HCT116 (cell line): ENCODE data around the gene CHD2. TPM values are rescaled to one million over a fixed set of nuclear protein-coding genes. Genes with fewer than 3 reads are reported as not detected.

Experiments
- ATAC-seq: fragments of 200-7000 bp; cut with Tn5 transposase; 2 replicates; pipeline ENCODE4 v1.9.1; 2020; ENCODE audit warnings: mild to moderate bottlenecking, moderate library complexity
- BruUV-seq: library from RNA; stranded (reverse); fragments of 400-500 nt; replicated peaks from 2 replicates; lab custom pipeline; 2021; lab: Mats Ljungman, UMichigan
- CTCF ChIA-PET: fragments of 300-600 bp; sonication (Branson Sonifier 250); formaldehyde crosslinking; loops from one replicate; lab custom pipeline; 2021; ENCODE audit warnings: antibody characterized with exemption; lab: Charles Lee
- POLR2A ChIA-PET: fragments of 300-600, 350-600 bp; sonication (Branson Sonifier 250); formaldehyde crosslinking; loops from one replicate; lab custom pipeline; 2021; ENCODE audit warnings: antibody characterized with exemption; lab: Charles Lee
- RAD21 ChIA-PET, 2 experiments: fragments of 300-600 bp; sonication (Branson Sonifier 250); formaldehyde crosslinking; loops; one replicate each; lab custom pipeline; 2023; ENCODE audit warnings: low total read pairs in 2 of 2; ENCODE audit not compliant: uncharacterized antibody in 2 of 2, unreplicated experiment in 2 of 2, low non-redundant PET in 1 of 2; lab: Charles Lee
- DNase-seq: peaks from one replicate; pipeline ENCODE4 v3.0.0-alpha.2; 2010; ENCODE audit warnings: low read depth, low spot score
- H2AFZ ChIP-seq: fragments of 200-600 bp; shearing (Covaris generic), sonication (generic); 2 replicates; pipeline ENCODE4 v1.6.1; 2017; ENCODE audit warnings: low read depth, mixed run types, mixed read lengths, antibody characterized with exemption, low read length; ENCODE audit not compliant: poor library complexity, severe bottlenecking
- H3K27ac ChIP-seq: 2 replicates; pipeline ENCODE4 v1.5.1; 2012; ENCODE audit warnings: low read depth, low read length
- H3K27me3 ChIP-seq: fragments of 200-600 bp; sonication (generic); 2 replicates; pipeline ENCODE4 v1.6.1; 2016; ENCODE audit warnings: mixed run types, low read length, mixed read lengths; ENCODE audit not compliant: insufficient read depth
- H3K36me3 ChIP-seq, 2 experiments: fragments of 200-500 bp in 1 of 2; fragments of 200-600 bp in 1 of 2; sonication (Bioruptor generic) in 1 of 2; sonication (generic) in 1 of 2; 2 replicates each; pipeline versions ENCODE4 v1.5.1 to v1.6.1; 2014 to 2016; ENCODE audit warnings: low read length in 2 of 2, inconsistent platforms in 1 of 2, mixed read lengths in 1 of 2, mixed run types in 1 of 2; ENCODE audit not compliant: insufficient read depth in 2 of 2, control insufficient read depth in 1 of 2
- H3K4me1 ChIP-seq, 2 experiments: fragments of 200-600 bp in 1 of 2; sonication (generic) in 1 of 2; 2 replicates each; pipeline versions ENCODE4 v1.5.1 to v1.6.1; 2012 to 2017; ENCODE audit warnings: low read length in 2 of 2, inconsistent platforms in 1 of 2, mild to moderate bottlenecking in 1 of 2, mixed read lengths in 1 of 2, mixed run types in 1 of 2, moderate library complexity in 1 of 2; ENCODE audit not compliant: insufficient read depth in 2 of 2, control insufficient read depth in 1 of 2
- H3K4me2 ChIP-seq: fragments of 200-600 bp; sonication (generic); 2 replicates; pipeline ENCODE4 v1.6.1; 2017; ENCODE audit warnings: mixed run types, low read length, mixed read lengths
- H3K4me3 ChIP-seq, 2 experiments: fragments of 200-600 bp in 1 of 2; sonication (generic) in 1 of 2; replicated peaks in 1 of 2; 2 replicates each; pipeline ENCODE4 v1.5.1; 2011 to 2016; ENCODE audit warnings: low read length in 2 of 2, control low read depth in 1 of 2, low read depth in 1 of 2, mild to moderate bottlenecking in 1 of 2, mixed read lengths in 1 of 2, mixed run types in 1 of 2
- H3K79me2 ChIP-seq: fragments of 200-600 bp; sonication (generic); 2 replicates; pipeline ENCODE4 v1.6.1; 2017; ENCODE audit warnings: mild to moderate bottlenecking, mixed run types, low read length, moderate library complexity, mixed read lengths; ENCODE audit not compliant: insufficient read depth
- H3K9ac ChIP-seq: fragments of 200-600 bp; sonication (generic); 2 replicates; pipeline ENCODE4 v1.6.1; 2016; ENCODE audit warnings: low read length, mixed read lengths
- H3K9me2 ChIP-seq: fragments of 200-600 bp; sonication (generic), shearing (Covaris generic); 2 replicates; pipeline ENCODE4 v1.6.1; 2017; ENCODE audit warnings: mixed run types, mild to moderate bottlenecking, moderate library complexity; ENCODE audit not compliant: insufficient read depth
- H3K9me3 ChIP-seq, 2 experiments: fragments of 200-500 bp in 1 of 2; fragments of 200-600 bp in 1 of 2; sonication (Bioruptor generic) in 1 of 2; sonication (generic) in 1 of 2; 2 replicates each; pipeline ENCODE4 v1.6.1; 2014 to 2017; ENCODE audit warnings: low read length in 2 of 2, mixed read lengths in 2 of 2, inconsistent platforms in 1 of 2, low read depth in 1 of 2, mild to moderate bottlenecking in 1 of 2, mixed run types in 1 of 2, moderate library complexity in 1 of 2; ENCODE audit not compliant: control insufficient read depth in 1 of 2, insufficient read depth in 1 of 2
- H4K20me1 ChIP-seq: fragments of 200-600 bp; sonication (generic), shearing (Covaris generic); 2 replicates; pipeline ENCODE4 v1.6.1; 2017; ENCODE audit warnings: mixed run types, mild to moderate bottlenecking, moderate library complexity; ENCODE audit not compliant: insufficient read depth
- CEBPB ChIP-seq: IDR thresholded peaks from 2 replicates; pipeline ENCODE4 v1.6.1; 2012; ENCODE audit warnings: low read depth
- ELF1 ChIP-seq: IDR thresholded peaks from 2 replicates; pipeline ENCODE4 v1.6.1; 2012; ENCODE audit warnings: low read depth, borderline replicate concordance
- EZH2 ChIP-seq: fragments of 200-600 bp; sonication (generic); IDR thresholded peaks from 2 replicates; pipeline ENCODE4 v1.6.1; 2017; ENCODE audit warnings: antibody characterized with exemption, mixed run types
- EZH2phosphoT487 ChIP-seq: fragments of 200-600 bp; IDR thresholded peaks from 2 replicates; pipeline ENCODE4 v1.6.1; 2018; ENCODE audit warnings: antibody characterized with exemption, borderline replicate concordance
- FOSL1 ChIP-seq: IDR thresholded peaks from 2 replicates; pipeline ENCODE4 v1.6.1; 2012; ENCODE audit warnings: low read depth
- JUND ChIP-seq: IDR thresholded peaks from 2 replicates; pipeline ENCODE4 v1.6.1; 2012
- MAX ChIP-seq: IDR thresholded peaks from 2 replicates; pipeline ENCODE4 v1.6.1; 2012
- POLR2AphosphoS5 ChIP-seq: IDR thresholded peaks from 2 replicates; pipeline ENCODE4 v1.6.1; 2011; ENCODE audit warnings: mild to moderate bottlenecking, low read depth, low read length, moderate library complexity
- RAD21 ChIP-seq: IDR thresholded peaks from 2 replicates; pipeline ENCODE4 v1.6.1; 2012; ENCODE audit warnings: low read depth, mild to moderate bottlenecking
- SIN3A ChIP-seq: IDR thresholded peaks from 2 replicates; pipeline ENCODE4 v1.6.1; 2012; ENCODE audit warnings: low read depth
- SP1 ChIP-seq: IDR thresholded peaks from 2 replicates; pipeline ENCODE4 v1.6.1; 2012; ENCODE audit warnings: low read depth
- TCF7L2 ChIP-seq: IDR thresholded peaks from 2 replicates; pipeline ENCODE4 v1.7.0; 2011; ENCODE audit warnings: borderline replicate concordance, inconsistent platforms; ENCODE audit not compliant: insufficient read depth, insufficient read length; ENCODE audit errors: extremely low read depth
- YY1 ChIP-seq: IDR thresholded peaks from 2 replicates; pipeline ENCODE4 v1.6.1; 2011; ENCODE audit warnings: low read length, low read depth, moderate library complexity, mild to moderate bottlenecking; ENCODE audit not compliant: insufficient replicate concordance; ENCODE audit errors: extremely low read depth
- ZNF274 ChIP-seq: fragments of 200-500 bp; sonication (Bioruptor generic); IDR thresholded peaks from 2 replicates; pipeline ENCODE4 v1.6.1; 2014; ENCODE audit warnings: mild to moderate bottlenecking, low read depth, low read length, inconsistent platforms
- intact Hi-C: fragments of 100-400 bp; cut with micrococcal nuclease; formaldehyde crosslinking; loops from 2 replicates; pipeline ENCODE4 v1.10.0; 2022
- total RNA-seq: library from RNA; stranded (reverse); gene quantifications from one replicate; pipeline ENCODE4 v1.2.1, GENCODE V29; 2021; ENCODE audit not compliant: unreplicated experiment
- TF ChIP-seq, protein P1 (sequence below), 3 experiments: fragments of 200-600 bp in 1 of 3; sonication (generic) in 1 of 3; IDR thresholded peaks in 2 of 3; conservative IDR thresholded peaks in 1 of 3; 2 replicates each; pipeline ENCODE4 v1.5.1; 2012 to 2017; ENCODE audit warnings: low read depth in 2 of 3, low read length in 2 of 3, antibody characterized with exemption in 1 of 3, borderline replicate concordance in 1 of 3, control low read depth in 1 of 3, mild to moderate bottlenecking in 1 of 3, mixed read lengths in 1 of 3, mixed run types in 1 of 3, moderate library complexity in 1 of 3; ENCODE audit not compliant: insufficient read depth in 1 of 3

The CHD2 gene
- total RNA-seq, 1 experiment from 2014 or later = 116 TPM

GRCh38 chr15:93012786-93013185 lies 112.7 kb downstream of the CHD2 start:
- intact Hi-C loops = no loop called here
- 0 out of 2 replicates have a peak, but pooled peaks have one; percentile 36 for ATAC-seq
- RAD21 ChIA-PET = no interaction called here

GRCh38 chr15:93017526-93017925 lies 117.4 kb downstream of the CHD2 start:
- Histone ChIP-seq H3K27ac (no peak overlapping the region), H3K4me2 (no peak overlapping the region), H3K9me3 (no peaks in the 10 kb centered on the region), H3K79me2 (peaks cover 29% of the 10 kb centered on the region), H3K27me3 (no peaks in the 10 kb centered on the region), H3K4me1 (no peaks in the 10 kb centered on the region), H2AFZ (no peak overlapping the region), H3K9ac (no peak overlapping the region), H3K9me2 (no peaks in the 10 kb centered on the region), H3K4me3 (no peak overlapping the region), H4K20me1 (no peaks in the 10 kb centered on the region), H3K36me3 (peaks cover 73 to 80% of the 10 kb centered on the region in 2 experiments)
- intact Hi-C loops = loop anchor here (5.0 kb wide), 1 partner anchor 220 kb away; no protein-coding TSS in a partner anchor
- no peak for ATAC-seq
- BruUV-seq = no TSS peak
- ChIA-PET CTCF (interaction anchor here (2.3 to 2.5 kb wide), 2 partner anchors 220 to 1102 kb away, joined by 9 to 18 read pairs; no protein-coding TSS in a partner anchor), RAD21 (no interaction called here), POLR2A (no interaction called here)
- no peak for DNase-seq
- no peak for TF ChIP-seq SP1
- TF ChIP-seq EZH2phosphoT487 = no peak
- TF ChIP-seq CEBPB = no peak
- TF ChIP-seq YY1 = no peak
- TF ChIP-seq ZNF274 = no peak
- TF ChIP-seq MAX = no peak
- TF ChIP-seq ELF1 = no peak
- TF ChIP-seq TCF7L2 = no peak
- TF ChIP-seq FOSL1 = no peak
- TF ChIP-seq POLR2AphosphoS5 = no peak
- TF ChIP-seq, protein P1, sequence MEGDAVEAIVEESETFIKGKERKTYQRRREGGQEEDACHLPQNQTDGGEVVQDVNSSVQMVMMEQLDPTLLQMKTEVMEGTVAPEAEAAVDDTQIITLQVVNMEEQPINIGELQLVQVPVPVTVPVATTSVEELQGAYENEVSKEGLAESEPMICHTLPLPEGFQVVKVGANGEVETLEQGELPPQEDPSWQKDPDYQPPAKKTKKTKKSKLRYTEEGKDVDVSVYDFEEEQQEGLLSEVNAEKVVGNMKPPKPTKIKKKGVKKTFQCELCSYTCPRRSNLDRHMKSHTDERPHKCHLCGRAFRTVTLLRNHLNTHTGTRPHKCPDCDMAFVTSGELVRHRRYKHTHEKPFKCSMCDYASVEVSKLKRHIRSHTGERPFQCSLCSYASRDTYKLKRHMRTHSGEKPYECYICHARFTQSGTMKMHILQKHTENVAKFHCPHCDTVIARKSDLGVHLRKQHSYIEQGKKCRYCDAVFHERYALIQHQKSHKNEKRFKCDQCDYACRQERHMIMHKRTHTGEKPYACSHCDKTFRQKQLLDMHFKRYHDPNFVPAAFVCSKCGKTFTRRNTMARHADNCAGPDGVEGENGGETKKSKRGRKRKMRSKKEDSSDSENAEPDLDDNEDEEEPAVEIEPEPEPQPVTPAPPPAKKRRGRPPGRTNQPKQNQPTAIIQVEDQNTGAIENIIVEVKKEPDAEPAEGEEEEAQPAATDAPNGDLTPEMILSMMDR (IDR thresholded peaks at IDR 0.05 in 2 of 3, conservative IDR thresholded peaks at IDR 0.05 in 1 of 3; ENCODE audit: borderline replicate concordance in 1 of 3, insufficient read depth in 1 of 3, low read depth in 2 of 3, low read length in 2 of 3) = no peak

More at GRCh38 chr15:93012786-93013185, 112.7 kb downstream of the CHD2 start:
- Histone ChIP-seq H3K36me3 (peaks cover 77 to 88% of the 10 kb centered on the region in 2 experiments), H2AFZ (no peak overlapping the region), H3K4me3 (no peak overlapping the region), H3K79me2 (peaks cover 12% of the 10 kb centered on the region; the same call in 1 of the 2 replicates), H3K9ac (no peak overlapping the region), H3K27me3 (no peaks in the 10 kb centered on the region)
- CTCF ChIA-PET = no interaction called here
- DNase-seq = no peak
- TF ChIP-seq JUND = no peak
- TF ChIP-seq, protein P1 (IDR thresholded peaks at IDR 0.05 in 2 of 3, conservative IDR thresholded peaks at IDR 0.05 in 1 of 3; ENCODE audit: borderline replicate concordance in 1 of 3, insufficient read depth in 1 of 3, low read depth in 2 of 3, low read length in 2 of 3) = no peak
- no peak for TF ChIP-seq EZH2
- no peak for TF ChIP-seq RAD21
- TF ChIP-seq SIN3A = no peak
- TF ChIP-seq, all 23 proteins: peak for 0
- POLR2A ChIA-PET = no interaction called here
- Histone ChIP-seq H3K9me2 (no peaks in the 10 kb centered on the region), H3K27ac (no peak overlapping the region), H4K20me1 (no peaks in the 10 kb centered on the region), H3K9me3 (no peaks in the 10 kb centered on the region), H3K4me1 (no peaks in the 10 kb centered on the region), H3K4me2 (no peak overlapping the region)
- no TSS peak for BruUV-seq
